Measurements from ENCODE around the gene CCDC47. TPM values are rescaled to one million over a fixed set of nuclear protein-coding genes. Genes with fewer than 3 reads are reported as not detected.

CCDC47 gene
- 55.9 and 156 TPM in 2 replicates for total RNA-seq

DNA sequence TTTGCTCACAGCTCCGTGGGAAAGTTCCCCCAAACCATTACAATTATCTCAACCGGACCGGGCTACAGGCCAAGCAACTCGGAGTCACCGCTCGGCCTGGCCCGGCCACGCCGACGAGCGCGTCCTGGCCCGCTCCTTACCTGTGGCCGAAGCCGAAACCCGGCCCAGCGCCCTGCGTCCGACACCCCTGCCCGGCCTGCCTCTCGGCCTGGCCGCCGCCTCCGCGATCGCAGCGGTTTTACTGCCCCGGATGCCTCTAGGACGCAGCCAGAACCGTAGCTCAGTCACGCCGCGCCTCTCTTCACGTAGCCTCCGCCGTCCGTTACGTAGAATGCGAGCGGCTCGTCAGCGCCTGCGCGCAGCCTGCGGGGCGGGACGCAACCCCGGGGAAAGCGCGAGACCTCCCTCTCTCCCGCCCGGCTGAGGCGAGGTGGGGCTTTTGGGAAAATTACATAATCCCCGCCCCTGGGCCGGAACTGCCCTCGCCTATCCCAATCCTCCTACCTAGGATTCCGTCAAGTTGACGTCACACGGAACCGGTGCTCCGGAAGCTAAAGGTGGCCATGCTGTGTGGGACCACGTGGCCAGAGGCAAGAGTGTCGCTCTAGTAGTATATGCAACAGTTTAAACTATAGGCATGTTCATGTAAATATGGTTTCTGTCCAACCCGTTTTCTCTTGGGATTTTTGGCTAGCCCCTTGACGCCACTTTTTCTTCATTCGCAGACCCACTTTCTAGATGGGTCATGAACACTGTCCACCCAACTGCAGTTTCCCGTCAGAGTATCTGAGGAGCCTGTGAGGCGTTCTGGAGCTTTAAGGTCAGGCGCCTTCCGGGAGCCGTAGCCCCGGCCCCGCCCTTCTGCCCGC lies at the start of gene CCDC47:
Gene CCDC47 (minus strand): TSS at position 326 of the 869 bp plus-strand sequence. CDS start 7,422 bp downstream, outside the sequence.

DNA sequence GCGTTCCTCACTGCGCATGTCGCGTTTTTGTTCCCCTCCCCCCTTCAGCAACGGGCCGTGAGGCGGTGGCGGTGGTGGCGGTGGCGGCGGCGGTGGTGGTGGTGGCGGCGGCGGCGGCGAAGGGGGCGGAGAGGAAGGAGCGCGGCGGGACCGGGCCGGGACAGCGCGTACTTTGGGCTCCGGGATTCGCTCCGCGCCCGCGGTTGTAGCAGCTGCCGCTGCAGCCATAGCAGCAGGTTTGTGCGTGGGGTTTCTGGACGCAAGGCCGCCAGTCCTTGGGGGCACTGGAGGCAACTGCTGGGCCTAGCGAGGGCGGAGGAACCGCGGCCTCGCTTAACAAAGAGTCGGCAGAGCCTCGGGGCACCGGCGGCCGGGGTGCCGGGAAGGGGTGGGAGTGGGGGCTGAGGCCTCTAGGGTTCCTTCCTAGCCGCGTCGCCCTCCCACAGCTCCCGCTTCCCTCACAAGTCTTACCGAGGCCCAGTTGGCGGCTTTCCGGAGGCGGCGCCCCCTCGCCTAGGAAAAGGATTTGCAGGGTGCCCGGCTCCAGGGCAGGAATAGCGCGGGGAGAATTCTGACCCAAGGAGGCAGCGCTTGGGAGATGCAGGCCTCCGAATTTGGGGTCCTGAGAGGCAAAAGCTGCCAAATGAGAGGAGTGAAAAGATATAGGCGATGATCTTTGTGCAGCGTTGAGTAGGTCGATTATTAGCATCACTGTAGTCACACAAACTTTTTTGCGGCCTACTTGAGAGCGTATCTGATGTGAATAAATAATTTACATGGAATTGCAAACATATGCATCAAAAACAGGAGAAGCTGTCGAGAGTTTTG lies 958 bp upstream of the CCDC47 start, which contains the start of gene DDX42:
Gene DDX42 (plus strand): TSS at position 30 of the 828 bp plus-strand sequence. CDS start 12,880 bp downstream, outside the sequence.

GRCh38 chr17:63741408-63742173 lies 31.8 kb downstream of the CCDC47 start, which contains the start of gene STRADA:
Gene STRADA (minus strand): TSS chr17:63741799. CDS start chr17:63728369, 13,430 bp downstream.

GRCh38 chr17:63699638-63700527 lies 73.5 kb downstream of the CCDC47 start, which contains the start of gene LIMD2:
Gene LIMD2 (minus strand): TSS chr17:63700125. CDS start chr17:63699298, 827 bp downstream.

Other genes with a start within 250 kb of the CCDC47 start
- 14.9 and 39.4 TPM in 2 replicates for gene DCAF7, start 223.1 kb downstream of the CCDC47 start, total RNA-seq
- gene TACO1, start 172.7 kb downstream of the CCDC47 start, total RNA-seq = 15.1 and 16.9 TPM in 2 replicates
- gene MAP3K3, start 151.2 kb downstream of the CCDC47 start, total RNA-seq = 87.6 and 132 TPM in 2 replicates
- 16.8 and 47.2 TPM in 2 replicates for gene LIMD2, start 73.5 kb downstream of the CCDC47 start, total RNA-seq
- 11.2 and 34.4 TPM in 2 replicates for gene STRADA, start 31.8 kb downstream of the CCDC47 start, total RNA-seq
- 42.3 and 118 TPM in 2 replicates for gene DDX42, start 573 bp upstream of the CCDC47 start, total RNA-seq
- 75.3 and 103 TPM in 2 replicates for gene PSMC5, start 53.8 kb upstream of the CCDC47 start, total RNA-seq
- gene FTSJ3, start 54.1 kb upstream of the CCDC47 start, total RNA-seq = 60.9 and 67.0 TPM in 2 replicates
- 55.8 and 65.7 TPM in 2 replicates for gene SMARCD2, start 69.1 kb upstream of the CCDC47 start, total RNA-seq
- not detected in 2 replicates for gene CSH2, start 100.1 kb upstream of the CCDC47 start, total RNA-seq
- gene GH2, start 108.3 kb upstream of the CCDC47 start, total RNA-seq = not detected in 2 replicates
- gene CSH1, start 123.0 kb upstream of the CCDC47 start, total RNA-seq = not detected in 2 replicates
- not detected in 2 replicates for gene CSHL1, start 137.7 kb upstream of the CCDC47 start, total RNA-seq
- gene GH1, start 145.2 kb upstream of the CCDC47 start, total RNA-seq = not detected in 2 replicates
- 1.1 and 13.4 TPM in 2 replicates for gene CD79B, start 158.7 kb upstream of the CCDC47 start, total RNA-seq
- under 0.01 TPM in 2 replicates for gene SCN4A, start 199.3 kb upstream of the CCDC47 start, total RNA-seq
- gene PRR29, start 224.8 kb upstream of the CCDC47 start, total RNA-seq = 0.32 and 0.44 TPM in 2 replicates
- 398 and 432 TPM in 2 replicates for gene ICAM2, start 247.0 kb upstream of the CCDC47 start, total RNA-seq

Data from bladder microvascular endothelial cell (primary cell).